ENCODE data around the gene PLRG1. TPM values are rescaled to one million over a fixed set of nuclear protein-coding genes. Genes with fewer than 3 reads are reported as not detected.

The PLRG1 gene
- total RNA-seq, 4 donors from 2014 or later = 36.0 to 59.5 (median 44.8) TPM

DNA sequence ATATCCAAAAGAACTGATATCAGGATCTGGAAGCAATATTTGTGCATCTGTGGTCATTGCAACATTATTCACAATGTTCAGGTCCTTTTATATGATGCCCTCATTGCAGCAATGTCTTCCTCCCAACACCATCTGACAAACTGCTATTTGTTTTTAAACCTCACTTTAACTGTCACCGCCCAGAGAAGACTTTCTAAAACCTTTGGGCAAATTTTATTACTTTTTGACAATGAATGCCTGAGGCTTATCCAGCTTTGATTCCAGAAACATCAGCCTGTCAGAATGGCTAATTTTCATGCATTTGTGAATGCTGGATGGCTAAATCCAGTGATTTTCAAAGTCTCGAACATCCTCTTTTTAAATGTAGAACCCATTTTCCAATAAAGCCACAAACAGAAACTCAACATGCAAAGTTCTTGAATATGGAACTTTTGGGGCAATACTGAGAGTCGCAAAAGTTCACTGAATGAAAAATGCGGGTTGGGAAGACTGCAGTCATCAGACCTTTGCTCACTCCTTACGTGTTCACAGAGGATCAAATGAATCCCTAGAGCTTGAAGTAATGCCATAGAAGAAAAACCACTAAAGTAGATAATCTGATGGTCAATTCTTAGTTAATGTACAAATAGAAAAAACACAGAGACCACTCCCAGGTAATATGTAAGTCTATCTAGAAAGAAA, 23.1 kb upstream of the PLRG1 start:
- Histone ChIP-seq H3K4me3 (no peak overlapping the region), H3K36me3 (no peaks in the 10 kb centered on the region), H3K9me3 (no peaks in the 10 kb centered on the region), H3K27ac (no peak overlapping the region), H3K27me3 (no peaks in the 10 kb centered on the region), H3K4me1 (no peaks in the 10 kb centered on the region)
- 77% methylated on average over 5 of the region's 5 CpGs for WGBS
- TF ChIP-seq, protein P1, sequence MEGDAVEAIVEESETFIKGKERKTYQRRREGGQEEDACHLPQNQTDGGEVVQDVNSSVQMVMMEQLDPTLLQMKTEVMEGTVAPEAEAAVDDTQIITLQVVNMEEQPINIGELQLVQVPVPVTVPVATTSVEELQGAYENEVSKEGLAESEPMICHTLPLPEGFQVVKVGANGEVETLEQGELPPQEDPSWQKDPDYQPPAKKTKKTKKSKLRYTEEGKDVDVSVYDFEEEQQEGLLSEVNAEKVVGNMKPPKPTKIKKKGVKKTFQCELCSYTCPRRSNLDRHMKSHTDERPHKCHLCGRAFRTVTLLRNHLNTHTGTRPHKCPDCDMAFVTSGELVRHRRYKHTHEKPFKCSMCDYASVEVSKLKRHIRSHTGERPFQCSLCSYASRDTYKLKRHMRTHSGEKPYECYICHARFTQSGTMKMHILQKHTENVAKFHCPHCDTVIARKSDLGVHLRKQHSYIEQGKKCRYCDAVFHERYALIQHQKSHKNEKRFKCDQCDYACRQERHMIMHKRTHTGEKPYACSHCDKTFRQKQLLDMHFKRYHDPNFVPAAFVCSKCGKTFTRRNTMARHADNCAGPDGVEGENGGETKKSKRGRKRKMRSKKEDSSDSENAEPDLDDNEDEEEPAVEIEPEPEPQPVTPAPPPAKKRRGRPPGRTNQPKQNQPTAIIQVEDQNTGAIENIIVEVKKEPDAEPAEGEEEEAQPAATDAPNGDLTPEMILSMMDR (IDR thresholded peaks at IDR 0.05) = no peak
- no peak for TF ChIP-seq POLR2AphosphoS5 (IDR thresholded peaks at IDR 0.05)
- TF ChIP-seq POLR2A (IDR thresholded peaks at IDR 0.05) = no peak
- TF ChIP-seq EP300 (IDR thresholded peaks at IDR 0.05) = no peak
- DNase-seq (ENCODE audit: low spot score in 2 of 2) = no peak

DNA sequence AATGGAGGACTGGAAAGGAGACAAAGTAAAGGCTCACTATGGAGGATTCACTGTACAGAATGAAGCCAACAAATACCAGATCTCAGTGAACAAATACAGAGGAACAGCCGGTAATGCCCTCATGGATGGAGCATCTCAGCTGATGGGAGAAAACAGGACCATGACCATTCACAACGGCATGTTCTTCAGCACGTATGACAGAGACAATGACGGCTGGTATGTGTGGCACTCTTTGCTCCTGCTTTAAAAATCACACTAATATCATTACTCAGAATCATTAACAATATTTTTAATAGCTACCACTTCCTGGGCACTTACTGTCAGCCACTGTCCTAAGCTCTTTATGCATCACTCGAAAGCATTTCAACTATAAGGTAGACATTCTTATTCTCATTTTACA, 19.4 kb upstream of the PLRG1 start:
- WGBS = 90% methylated on average over 5 of the region's 5 CpGs
- no peak for DNase-seq (ENCODE audit: low spot score in 2 of 2)
- H3K4me3 ChIP-seq = no peak overlapping the region
- no peaks in the 10 kb centered on the region for H3K9me3 ChIP-seq
- no peaks in the 10 kb centered on the region for H3K27me3 ChIP-seq
- TF ChIP-seq POLR2A (IDR thresholded peaks at IDR 0.05) = no peak
- TF ChIP-seq EP300 (IDR thresholded peaks at IDR 0.05) = no peak
- TF ChIP-seq, protein P1 (IDR thresholded peaks at IDR 0.05) = no peak
- no peak for TF ChIP-seq POLR2AphosphoS5 (IDR thresholded peaks at IDR 0.05)
- no peak overlapping the region for H3K27ac ChIP-seq
- no peaks in the 10 kb centered on the region for H3K36me3 ChIP-seq
- no peaks in the 10 kb centered on the region for H3K4me1 ChIP-seq

DNA sequence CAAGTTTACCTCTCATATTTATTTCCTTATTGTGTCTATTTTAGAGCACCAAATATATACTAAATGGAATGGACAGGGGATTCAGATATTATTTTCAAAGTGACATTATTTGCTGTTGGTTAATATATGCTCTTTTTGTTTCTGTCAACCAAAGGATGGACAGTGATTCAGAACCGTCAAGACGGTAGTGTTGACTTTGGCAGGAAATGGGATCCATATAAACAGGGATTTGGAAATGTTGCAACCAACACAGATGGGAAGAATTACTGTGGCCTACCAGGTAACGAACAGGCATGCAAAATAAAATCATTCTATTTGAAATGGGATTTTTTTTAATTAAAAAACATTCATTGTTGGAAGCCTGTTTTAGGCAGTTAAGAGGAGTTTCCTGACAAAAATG, 18.8 kb upstream of the PLRG1 start:
- no peaks in the 10 kb centered on the region for H3K9me3 ChIP-seq
- WGBS = 45% methylated on average over 3 of the region's 3 CpGs
- TF ChIP-seq POLR2AphosphoS5 (IDR thresholded peaks at IDR 0.05) = no peak
- TF ChIP-seq POLR2A (IDR thresholded peaks at IDR 0.05) = no peak
- TF ChIP-seq EP300 (IDR thresholded peaks at IDR 0.05) = no peak
- TF ChIP-seq, protein P1 (IDR thresholded peaks at IDR 0.05) = no peak
- no peaks in the 10 kb centered on the region for H3K36me3 ChIP-seq
- no peaks in the 10 kb centered on the region for H3K4me1 ChIP-seq
- H3K27me3 ChIP-seq = no peaks in the 10 kb centered on the region
- no peak overlapping the region for H3K4me3 ChIP-seq
- no peak overlapping the region for H3K27ac ChIP-seq
- no peak for DNase-seq (ENCODE audit: low spot score in 2 of 2)

DNA sequence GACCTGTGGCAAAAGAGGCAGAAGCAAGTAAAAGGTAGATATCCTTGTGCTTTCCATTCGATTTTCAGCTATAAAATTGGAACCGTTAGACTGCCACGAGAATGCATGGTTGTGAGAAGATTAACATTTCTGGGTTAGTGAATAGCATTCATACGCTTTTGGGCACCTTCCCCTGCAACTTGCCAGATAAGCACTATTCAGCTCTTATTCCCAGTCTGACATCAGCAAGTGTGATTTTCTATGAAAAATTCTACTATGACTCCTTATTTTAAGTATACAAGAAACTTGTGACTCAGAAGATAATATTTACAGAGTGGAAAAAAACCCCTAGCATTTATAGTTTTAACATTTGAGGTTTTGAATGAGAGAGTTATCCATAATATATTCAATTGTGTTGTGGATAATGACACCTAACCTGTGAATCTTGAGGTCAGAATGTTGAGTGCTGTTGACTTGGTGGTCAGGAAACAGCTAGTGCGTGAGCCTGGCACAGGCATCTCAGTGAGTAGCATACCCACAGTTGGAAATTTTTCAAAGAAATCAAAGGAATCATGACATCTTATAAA, 16.5 kb upstream of the PLRG1 start:
- no peaks in the 10 kb centered on the region for H3K36me3 ChIP-seq
- no peaks in the 10 kb centered on the region for H3K27me3 ChIP-seq
- no peak for DNase-seq (ENCODE audit: low spot score in 2 of 2)
- 79% methylated on average over 5 of the region's 5 CpGs for WGBS
- H3K9me3 ChIP-seq = no peaks in the 10 kb centered on the region
- no peak overlapping the region for H3K27ac ChIP-seq
- no peak overlapping the region for H3K4me3 ChIP-seq
- TF ChIP-seq POLR2AphosphoS5 (IDR thresholded peaks at IDR 0.05) = no peak
- TF ChIP-seq, protein P1 (IDR thresholded peaks at IDR 0.05) = no peak
- no peak for TF ChIP-seq POLR2A (IDR thresholded peaks at IDR 0.05)
- TF ChIP-seq EP300 (IDR thresholded peaks at IDR 0.05) = no peak
- H3K4me1 ChIP-seq = no peaks in the 10 kb centered on the region

DNA sequence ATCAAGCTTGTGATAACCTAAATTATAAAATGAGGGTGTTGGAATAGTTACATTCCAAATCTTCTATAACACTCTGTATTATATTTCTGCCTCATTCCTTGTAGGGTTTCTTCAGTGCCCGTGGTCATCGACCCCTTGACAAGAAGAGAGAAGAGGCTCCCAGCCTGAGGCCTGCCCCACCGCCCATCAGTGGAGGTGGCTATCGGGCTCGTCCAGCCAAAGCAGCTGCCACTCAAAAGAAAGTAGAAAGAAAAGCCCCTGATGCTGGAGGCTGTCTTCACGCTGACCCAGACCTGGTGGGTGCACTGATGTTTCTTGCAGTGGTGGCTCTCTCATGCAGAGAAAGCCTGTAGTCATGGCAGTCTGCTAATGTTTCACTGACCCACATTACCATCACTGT, 15.5 kb upstream of the PLRG1 start:
- H3K9me3 ChIP-seq = no peaks in the 10 kb centered on the region
- H3K27ac ChIP-seq = no peak overlapping the region
- H3K4me3 ChIP-seq = no peak overlapping the region
- no peaks in the 10 kb centered on the region for H3K36me3 ChIP-seq
- 93% methylated on average over 6 of the region's 6 CpGs for WGBS
- TF ChIP-seq EP300 (IDR thresholded peaks at IDR 0.05) = no peak
- TF ChIP-seq POLR2AphosphoS5 (IDR thresholded peaks at IDR 0.05) = no peak
- TF ChIP-seq, protein P1 (IDR thresholded peaks at IDR 0.05) = no peak
- TF ChIP-seq POLR2A (IDR thresholded peaks at IDR 0.05) = no peak
- no peak for DNase-seq (ENCODE audit: low spot score in 2 of 2)
- no peaks in the 10 kb centered on the region for H3K27me3 ChIP-seq
- H3K4me1 ChIP-seq = no peaks in the 10 kb centered on the region
